OCI-LY1 (cell line): ENCODE data around the gene PRKG1.

ENCODE experiments used
- H2AFZ ChIP-seq: fragments of 200-600 bp; sonication (generic), shearing (Covaris generic); 2 replicates; pipeline ENCODE4 v1.6.0; 2014; ENCODE audit warnings: antibody characterized with exemption, mild to moderate bottlenecking, low read length
- H3F3A ChIP-seq: fragments of 200-600 bp; sonication (generic), shearing (Covaris generic); 2 replicates; pipeline ENCODE4 v1.6.0; 2014; ENCODE audit warnings: mild to moderate bottlenecking, antibody characterized with exemption, low read length, moderate library complexity; ENCODE audit not compliant: insufficient read depth
- H3K27ac ChIP-seq: fragments of 200-600 bp; sonication (generic); 2 replicates; pipeline ENCODE4 v1.5.1; 2014; ENCODE audit warnings: low read length, mixed run types, mild to moderate bottlenecking, low read depth; ENCODE audit not compliant: poor library complexity, severe bottlenecking
- H3K27me3 ChIP-seq: fragments of 200-600 bp; sonication (generic); 2 replicates; pipeline ENCODE4 v1.6.0; 2014; ENCODE audit warnings: antibody characterized with exemption, mild to moderate bottlenecking, low read length, moderate library complexity; ENCODE audit not compliant: insufficient read depth
- H3K36me3 ChIP-seq: fragments of 200-600 bp; sonication (generic); 2 replicates; pipeline ENCODE4 v1.6.1; 2014; ENCODE audit warnings: mild to moderate bottlenecking, antibody characterized with exemption, low read length, moderate library complexity, mixed read lengths; ENCODE audit not compliant: insufficient read depth
- H3K4me1 ChIP-seq: fragments of 200-600 bp; sonication (generic); 2 replicates; pipeline ENCODE4 v1.5.1; 2014; ENCODE audit warnings: mild to moderate bottlenecking, low read length, moderate library complexity; ENCODE audit not compliant: insufficient read depth, severe bottlenecking
- H3K4me2 ChIP-seq: fragments of 200-600 bp; sonication (generic), shearing (Covaris generic); 2 replicates; pipeline ENCODE4 v1.6.1; 2014; ENCODE audit warnings: low read length
- H3K4me3 ChIP-seq: fragments of 200-600 bp; sonication (generic); 2 replicates; pipeline ENCODE4 v1.5.1; 2014; ENCODE audit warnings: low read length, low read depth, mild to moderate bottlenecking, mixed read lengths; ENCODE audit not compliant: poor library complexity, severe bottlenecking
- H3K79me2 ChIP-seq: fragments of 200-600 bp; shearing (Covaris generic); 2 replicates; pipeline ENCODE4 v1.6.1; 2016; ENCODE audit warnings: mixed run types, low read length, mixed read lengths; ENCODE audit not compliant: insufficient read depth
- H3K9ac ChIP-seq: fragments of 200-600 bp; sonication (generic), shearing (Covaris generic); 2 replicates; pipeline ENCODE4 v1.6.1; 2014; ENCODE audit warnings: mild to moderate bottlenecking, low read length, mixed read lengths
- H3K9me2 ChIP-seq: fragments of 200-600 bp; sonication (generic), shearing (Covaris generic); 2 replicates; pipeline ENCODE4 v1.6.1; 2014; ENCODE audit warnings: low read depth, mild to moderate bottlenecking, low read length, mixed read lengths
- H3K9me3 ChIP-seq: fragments of 200-600 bp; shearing (Covaris generic); 2 replicates; pipeline ENCODE4 v1.6.1; 2014; ENCODE audit warnings: low read length, mixed read lengths
- H4K20me1 ChIP-seq: fragments of 200-600 bp; sonication (generic), shearing (Covaris generic); 2 replicates; pipeline ENCODE4 v1.6.0; 2016; ENCODE audit warnings: mild to moderate bottlenecking, low read length; ENCODE audit not compliant: insufficient read depth
- EZH2 ChIP-seq: fragments of 200-600 bp; sonication (generic), shearing (Covaris generic); IDR thresholded peaks from 2 replicates; pipeline ENCODE4 v1.8.0; 2017; ENCODE audit warnings: borderline replicate concordance, mixed run types, mild to moderate bottlenecking, antibody characterized with exemption, low read length, moderate library complexity, mixed read lengths
- TF ChIP-seq, protein P1 (sequence below): fragments of 200-600 bp; sonication (generic), shearing (Covaris generic); IDR thresholded peaks from 2 replicates; pipeline ENCODE4 v1.5.1; 2017; ENCODE audit warnings: mild to moderate bottlenecking, antibody characterized with exemption, low read length, moderate library complexity, mixed read lengths

PRKG1 gene

DNA sequence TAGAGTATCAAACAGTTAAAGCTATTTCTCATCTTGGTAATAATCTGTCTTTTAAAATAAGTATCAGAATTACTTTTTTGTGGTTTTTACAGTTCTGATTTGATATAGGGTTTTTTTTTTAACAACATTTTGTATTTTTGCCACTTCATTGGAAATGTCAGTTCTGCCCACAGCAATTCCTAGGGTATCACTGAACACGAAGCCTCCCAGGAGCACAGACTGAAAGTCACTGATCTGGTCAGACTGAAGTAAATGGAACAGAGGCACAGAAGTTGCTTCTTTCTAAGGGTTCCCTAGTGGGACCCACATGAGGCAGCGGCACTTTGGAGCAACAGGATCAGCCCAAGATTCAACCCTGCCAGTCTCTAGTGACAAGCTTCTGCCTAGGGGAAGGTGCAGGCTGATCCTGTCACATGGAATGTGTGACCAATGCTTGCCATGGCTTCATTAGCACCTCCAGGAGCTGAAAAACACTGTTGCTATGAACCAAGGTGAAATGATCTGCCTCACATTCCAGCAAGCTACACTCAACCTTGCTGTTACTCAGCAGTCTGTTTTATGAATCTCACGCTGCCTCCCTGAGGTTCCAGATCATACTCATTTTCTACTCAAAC lies 898.6 kb downstream of the PRKG1 start:
- no peaks in the 10 kb centered on the region for H3K9me2 ChIP-seq
- H4K20me1 ChIP-seq, result no peaks in the 10 kb centered on the region
- no peaks in the 10 kb centered on the region for H3F3A ChIP-seq
- no peaks in the 10 kb centered on the region for H3K36me3 ChIP-seq
- no peaks in the 10 kb centered on the region for H3K4me1 ChIP-seq
- H2AFZ ChIP-seq, result no peak overlapping the region
- no peak overlapping the region for H3K9ac ChIP-seq
- H3K4me2 ChIP-seq, result no peak overlapping the region
- H3K27me3 ChIP-seq, result no peaks in the 10 kb centered on the region
- no peak overlapping the region for H3K27ac ChIP-seq
- TF ChIP-seq EZH2, result no peak
- TF ChIP-seq, protein P1, sequence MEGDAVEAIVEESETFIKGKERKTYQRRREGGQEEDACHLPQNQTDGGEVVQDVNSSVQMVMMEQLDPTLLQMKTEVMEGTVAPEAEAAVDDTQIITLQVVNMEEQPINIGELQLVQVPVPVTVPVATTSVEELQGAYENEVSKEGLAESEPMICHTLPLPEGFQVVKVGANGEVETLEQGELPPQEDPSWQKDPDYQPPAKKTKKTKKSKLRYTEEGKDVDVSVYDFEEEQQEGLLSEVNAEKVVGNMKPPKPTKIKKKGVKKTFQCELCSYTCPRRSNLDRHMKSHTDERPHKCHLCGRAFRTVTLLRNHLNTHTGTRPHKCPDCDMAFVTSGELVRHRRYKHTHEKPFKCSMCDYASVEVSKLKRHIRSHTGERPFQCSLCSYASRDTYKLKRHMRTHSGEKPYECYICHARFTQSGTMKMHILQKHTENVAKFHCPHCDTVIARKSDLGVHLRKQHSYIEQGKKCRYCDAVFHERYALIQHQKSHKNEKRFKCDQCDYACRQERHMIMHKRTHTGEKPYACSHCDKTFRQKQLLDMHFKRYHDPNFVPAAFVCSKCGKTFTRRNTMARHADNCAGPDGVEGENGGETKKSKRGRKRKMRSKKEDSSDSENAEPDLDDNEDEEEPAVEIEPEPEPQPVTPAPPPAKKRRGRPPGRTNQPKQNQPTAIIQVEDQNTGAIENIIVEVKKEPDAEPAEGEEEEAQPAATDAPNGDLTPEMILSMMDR, result no peak
- no peaks in the 10 kb centered on the region for H3K9me3 ChIP-seq
- no peaks in the 10 kb centered on the region for H3K79me2 ChIP-seq
- no peak overlapping the region for H3K4me3 ChIP-seq

DNA sequence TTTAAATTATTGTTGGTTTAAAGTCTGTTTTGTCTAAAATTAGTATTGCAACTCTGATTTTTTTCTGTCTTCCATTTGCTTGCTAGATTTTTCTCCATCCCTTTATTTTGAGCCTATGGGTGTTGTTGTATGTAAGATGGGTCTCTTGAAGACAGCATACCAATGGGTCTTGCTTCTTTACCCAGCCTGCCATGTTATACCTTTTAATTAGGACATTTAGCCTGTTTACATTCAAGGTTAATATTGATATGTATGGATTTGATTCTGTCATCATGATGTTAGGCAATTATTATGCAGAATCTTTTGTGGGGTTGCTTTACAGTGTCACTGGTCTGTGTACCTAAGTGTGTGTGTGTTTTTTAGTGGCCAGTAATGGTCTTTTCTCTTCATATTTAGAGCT lies 906.5 kb downstream of the PRKG1 start:
- H3F3A ChIP-seq, result no peaks in the 10 kb centered on the region
- H3K27me3 ChIP-seq, result no peaks in the 10 kb centered on the region
- no peak overlapping the region for H2AFZ ChIP-seq
- no peak overlapping the region for H3K4me3 ChIP-seq
- H3K4me2 ChIP-seq, result no peak overlapping the region
- H3K9me3 ChIP-seq, result no peaks in the 10 kb centered on the region
- H3K79me2 ChIP-seq, result no peaks in the 10 kb centered on the region
- TF ChIP-seq EZH2, result no peak
- TF ChIP-seq, protein P1, result no peak
- H4K20me1 ChIP-seq, result no peaks in the 10 kb centered on the region
- H3K9ac ChIP-seq, result no peak overlapping the region
- H3K9me2 ChIP-seq, result no peaks in the 10 kb centered on the region
- H3K4me1 ChIP-seq, result no peaks in the 10 kb centered on the region
- H3K27ac ChIP-seq, result no peak overlapping the region
- no peaks in the 10 kb centered on the region for H3K36me3 ChIP-seq

DNA sequence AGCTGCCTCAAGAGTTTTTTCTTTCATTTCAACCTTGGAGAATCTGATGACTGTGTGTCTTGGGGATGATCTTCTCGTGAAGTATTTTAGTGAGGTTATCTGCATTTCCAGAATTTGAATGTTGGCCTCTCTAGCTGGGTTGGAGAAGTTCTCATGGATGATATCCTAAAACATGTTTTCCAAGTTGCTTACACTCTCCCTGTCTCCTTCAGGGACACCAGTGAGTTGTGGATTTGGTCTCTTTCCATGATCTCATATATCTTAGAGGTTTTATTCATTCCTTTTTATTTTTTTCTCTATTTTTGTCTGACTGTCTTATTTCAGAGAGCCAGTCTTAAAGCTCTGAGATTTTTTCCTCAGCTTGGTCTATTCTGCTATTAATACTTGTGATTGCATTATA lies 907.4 kb downstream of the PRKG1 start:
- TF ChIP-seq, protein P1, result no peak
- no peak for TF ChIP-seq EZH2
- Histone ChIP-seq H3F3A (no peaks in the 10 kb centered on the region), H3K27me3 (no peaks in the 10 kb centered on the region), H3K36me3 (no peaks in the 10 kb centered on the region), H3K9me3 (no peaks in the 10 kb centered on the region), H3K9ac (no peak overlapping the region), H3K4me1 (no peaks in the 10 kb centered on the region), H4K20me1 (no peaks in the 10 kb centered on the region), H3K27ac (no peak overlapping the region), H3K4me3 (no peak overlapping the region), H2AFZ (no peak overlapping the region), H3K9me2 (no peaks in the 10 kb centered on the region), H3K4me2 (no peak overlapping the region), H3K79me2 (no peaks in the 10 kb centered on the region)
